ENCODE results near the gene TXNDC5. TPM values are rescaled to one million over a fixed set of nuclear protein-coding genes. Genes with fewer than 3 reads are reported as not detected.
"Not testable (repeated sequence)": the region's sequence is repeated elsewhere in the genome, so short reads cannot be mapped to it uniquely, and the experiment has no call there.

The TXNDC5 gene
- total RNA-seq, 1 donor from 2014 or later, result 360 TPM

- Histone ChIP-seq H3K36me3 (ENCODE audit: control insufficient read depth, insufficient read depth, low read length) (peaks cover 42% of the 10 kb centered on the region), H3K27me3 (ENCODE audit: control insufficient read depth, insufficient read depth, low read length) (no peaks in the 10 kb centered on the region), H3K4me3 (ENCODE audit: low read depth, low read length) (no peak overlapping the region)
- FAIRE-seq, result no peak
- no peak for TF ChIP-seq CTCF (IDR thresholded peaks at IDR 0.05; ENCODE audit: insufficient read depth, low read length, severe bottlenecking)
- DNase-seq (ENCODE audit: low read depth), result no peak
Observed at GRCh38 chr6:7895125-7895423, 15.5 kb downstream of the TXNDC5 start.

DNA sequence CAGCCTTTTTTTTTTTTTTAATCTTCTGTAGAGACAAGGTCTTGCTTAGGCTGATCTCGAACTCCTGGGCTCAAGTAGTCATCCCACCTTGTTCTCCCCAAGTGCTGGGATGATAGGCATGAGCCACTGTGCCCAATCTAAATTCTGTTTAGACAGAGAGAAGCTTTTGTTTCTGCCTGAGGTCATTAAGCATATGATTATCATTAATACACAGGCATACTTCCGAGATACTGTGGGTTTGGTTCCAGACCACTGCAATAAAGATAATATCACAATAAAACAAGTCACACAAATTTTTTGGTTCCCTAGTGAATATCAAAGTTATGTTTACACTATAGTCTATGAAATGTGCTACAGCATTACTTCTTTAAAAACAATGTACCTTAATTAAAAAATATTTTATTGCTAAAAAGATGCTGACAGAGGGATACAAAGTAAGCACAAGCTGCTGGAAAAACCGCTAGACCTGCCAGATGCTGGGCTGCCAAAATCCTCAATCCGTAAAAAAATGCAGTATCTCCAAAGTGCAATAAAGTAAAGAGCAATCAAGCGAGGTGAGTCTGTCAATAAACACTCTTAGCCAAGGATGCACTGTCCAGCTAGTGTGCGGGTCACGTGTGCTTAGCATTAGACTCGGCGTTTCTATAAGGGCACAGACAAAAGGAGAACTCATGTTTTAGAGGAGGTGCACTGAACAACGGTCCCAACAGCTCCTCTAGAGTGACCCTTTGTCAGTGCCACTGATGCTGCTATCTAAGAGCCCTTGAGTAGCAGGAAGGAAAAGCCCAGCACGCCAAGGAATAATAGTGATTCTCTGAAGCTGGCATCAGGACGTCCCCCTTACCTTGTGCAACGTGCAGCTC lies 16.1 kb downstream of the TXNDC5 start:
- Histone ChIP-seq H3K36me3 (ENCODE audit: control insufficient read depth, insufficient read depth, low read length) (peaks cover 42% of the 10 kb centered on the region), H3K4me3 (ENCODE audit: low read depth, low read length) (no peak overlapping the region), H3K27me3 (ENCODE audit: control insufficient read depth, insufficient read depth, low read length) (no peaks in the 10 kb centered on the region)
- DNase-seq (ENCODE audit: low read depth) (no peak), FAIRE-seq (no peak)
- no peak for TF ChIP-seq CTCF (IDR thresholded peaks at IDR 0.05; ENCODE audit: insufficient read depth, low read length, severe bottlenecking)

DNA sequence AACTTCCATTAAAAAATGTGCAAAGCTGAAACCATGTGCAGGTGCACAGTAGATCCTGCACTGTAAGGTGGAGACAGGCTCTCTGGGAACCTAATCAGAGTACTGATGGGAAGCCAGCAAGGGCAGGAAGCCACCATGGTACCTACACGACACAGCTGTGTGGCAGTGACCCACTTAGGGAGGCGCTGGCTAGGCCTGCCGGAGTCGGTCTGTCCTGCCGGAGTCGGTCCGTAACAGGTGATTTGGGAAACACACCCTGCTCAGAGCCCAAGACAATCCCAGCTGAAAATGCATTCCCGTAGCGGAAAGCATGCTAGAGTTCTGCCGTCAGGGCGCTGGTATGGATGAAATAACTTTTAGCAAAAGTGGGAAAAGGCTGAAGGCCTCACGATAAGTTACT lies 17.2 kb downstream of the TXNDC5 start:
- Histone ChIP-seq H3K4me3 (ENCODE audit: low read depth, low read length) (no peak overlapping the region), H3K36me3 (ENCODE audit: control insufficient read depth, insufficient read depth, low read length) (peaks cover 42% of the 10 kb centered on the region), H3K27me3 (ENCODE audit: control insufficient read depth, insufficient read depth, low read length) (no peaks in the 10 kb centered on the region)
- FAIRE-seq, result no peak
- no peak for TF ChIP-seq CTCF (IDR thresholded peaks at IDR 0.05; ENCODE audit: insufficient read depth, low read length, severe bottlenecking)
- DNase-seq (ENCODE audit: low read depth), result no peak

DNA sequence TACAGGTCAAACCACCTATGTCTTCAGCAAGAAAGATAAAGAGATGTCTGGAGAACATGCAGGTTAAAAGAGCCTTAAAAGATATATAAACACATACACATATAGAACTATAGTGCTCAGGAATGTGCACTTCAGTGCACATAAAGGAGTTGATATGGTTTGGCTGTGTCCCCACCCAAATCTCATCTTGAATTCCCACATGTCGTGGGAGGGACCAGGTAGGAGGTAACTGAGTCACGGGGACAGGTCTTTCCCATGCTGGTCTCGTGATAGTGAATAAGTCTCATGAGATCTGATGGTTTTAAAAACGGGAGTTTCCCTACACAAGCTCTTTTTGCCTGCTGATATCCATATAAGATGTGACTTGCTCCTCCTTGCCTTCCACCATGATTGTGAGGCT lies 18.2 kb downstream of the TXNDC5 start:
- H3K36me3 ChIP-seq (ENCODE audit: control insufficient read depth, insufficient read depth, low read length), result peaks cover 42% of the 10 kb centered on the region
- not testable (repeated sequence) for H3K4me3 ChIP-seq (ENCODE audit: low read depth, low read length); FAIRE-seq; H3K27me3 ChIP-seq (ENCODE audit: control insufficient read depth, insufficient read depth, low read length); DNase-seq (ENCODE audit: low read depth)

GRCh38 chr6:7891078-7891872 lies 19.3 kb downstream of the TXNDC5 start:
- FAIRE-seq, result no peak

More at GRCh38 chr6:7891078-7891872, 19.3 kb downstream of the TXNDC5 start:
- no peak for TF ChIP-seq CTCF (IDR thresholded peaks at IDR 0.05; ENCODE audit: insufficient read depth, low read length, severe bottlenecking)
- Histone ChIP-seq H3K4me3 (ENCODE audit: low read depth, low read length) (no peak overlapping the region), H3K27me3 (ENCODE audit: control insufficient read depth, insufficient read depth, low read length) (no peaks in the 10 kb centered on the region), H3K36me3 (ENCODE audit: control insufficient read depth, insufficient read depth, low read length) (peaks cover 40% of the 10 kb centered on the region)
- DNase-seq (ENCODE audit: low read depth), result no peak
